CD1c-positive myeloid dendritic cell (primary cell): ENCODE measurements around the gene KRT6B.
"Not testable (repeated sequence)": the region's sequence is repeated elsewhere in the genome, so short reads cannot be mapped to it uniquely, and the experiment has no call there.

ENCODE experiments used
- DNase-seq: peaks from one replicate; pipeline ENCODE4 v3.0.0-alpha.2; 2016; ENCODE audit errors: extremely low spot score

The KRT6B gene

GRCh38 chr12:52469853-52470252 is 17.9 kb upstream of the KRT6B start:
- no peak for DNase-seq

GRCh38 chr12:52464897-52465296 is 13.0 kb upstream of the KRT6B start:
- DNase-seq, result no peak

DNA sequence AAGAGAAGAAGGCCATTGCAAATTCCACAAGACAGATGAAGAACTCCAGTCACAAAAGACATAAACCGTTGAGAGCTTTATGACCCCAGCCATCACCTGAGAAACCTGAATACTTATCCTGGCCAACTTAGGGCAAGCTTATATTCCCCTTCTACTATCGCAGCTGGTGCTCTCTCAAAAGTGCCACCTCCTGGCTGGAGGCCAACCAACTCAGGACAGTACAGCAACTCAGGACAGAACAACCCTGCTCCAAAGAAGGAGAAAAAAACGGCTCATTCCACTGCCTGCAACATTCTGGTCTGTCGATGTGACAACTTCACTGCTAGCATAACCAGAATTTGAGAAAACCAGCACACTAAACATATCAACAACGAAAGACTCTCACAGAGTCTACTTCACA is 9.7 kb upstream of the KRT6B start:
- DNase-seq, result no peak

DNA sequence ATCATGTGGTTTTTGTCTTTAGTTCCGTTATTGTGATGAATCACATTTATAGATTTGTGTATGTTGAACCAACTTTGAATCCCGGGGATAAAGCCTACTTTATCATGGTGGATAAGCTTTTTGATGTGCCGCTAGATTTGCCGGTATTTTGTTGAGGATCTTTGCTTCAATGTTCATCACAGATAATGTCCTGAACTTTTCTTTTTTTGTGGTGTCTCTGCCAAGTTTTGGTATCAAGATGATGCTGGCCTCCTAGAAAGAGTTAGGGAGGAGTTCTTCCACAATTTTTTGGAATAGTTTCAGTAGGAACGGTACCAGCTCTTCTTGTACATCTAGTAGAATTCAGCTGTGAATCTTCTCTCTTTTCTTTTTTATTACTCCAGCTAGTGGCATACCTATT is 6.9 kb upstream of the KRT6B start:
- no peak for DNase-seq

DNA sequence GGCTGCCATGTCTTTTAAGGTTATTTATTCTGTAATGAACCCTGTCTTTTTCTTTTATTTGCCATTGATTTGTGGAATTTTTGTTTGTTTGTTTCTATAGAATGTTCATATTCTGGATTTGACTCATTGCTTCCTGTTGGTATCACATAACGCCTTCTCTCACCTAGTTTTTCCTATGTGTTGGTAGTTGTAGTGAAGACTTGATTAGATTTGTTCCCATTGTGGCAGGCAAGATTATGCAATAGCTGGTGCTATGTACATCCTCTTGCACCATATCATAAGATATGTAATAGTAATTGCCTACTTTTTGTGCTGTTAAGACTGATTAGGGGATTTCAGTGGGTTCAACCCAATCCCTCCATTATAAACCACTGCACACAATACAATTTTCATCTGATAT is 3.9 kb upstream of the KRT6B start:
- no peak for DNase-seq

DNA sequence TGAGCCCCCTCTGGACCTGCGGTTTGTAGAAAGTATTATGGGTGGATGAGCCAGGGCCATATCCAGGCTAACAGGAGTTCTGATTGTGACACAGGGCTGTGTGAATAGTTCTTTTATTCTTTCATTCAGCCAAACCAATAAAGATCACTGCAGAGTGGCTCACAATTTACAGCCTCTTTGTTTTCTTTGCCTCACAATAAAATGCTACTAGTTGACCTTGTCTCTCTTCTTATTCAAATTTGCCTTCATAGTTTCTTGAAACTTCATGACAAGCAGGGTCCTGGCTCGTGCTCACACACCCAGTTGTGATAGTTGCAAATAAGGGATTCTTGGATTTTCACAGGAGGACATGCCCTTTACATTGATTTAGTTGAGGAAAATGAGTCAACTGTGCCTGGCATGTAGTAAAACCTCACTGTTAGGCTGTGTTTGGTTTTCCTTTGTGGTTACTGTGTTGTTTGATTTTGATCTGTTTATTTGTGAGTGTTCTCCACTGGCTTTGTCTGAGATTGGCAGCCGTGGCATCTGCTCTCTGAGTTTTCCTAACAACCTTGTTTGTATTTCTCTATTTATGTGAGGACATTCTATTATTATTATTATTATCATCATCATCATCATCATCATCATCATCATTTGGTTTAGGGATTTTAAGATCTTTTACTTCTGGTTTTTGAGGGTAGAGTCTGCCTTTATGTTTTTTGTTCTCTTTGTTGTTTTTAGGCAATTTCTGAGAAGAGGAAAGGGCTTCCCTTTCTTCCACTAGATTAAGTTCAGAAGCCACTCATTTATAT is 2.7 kb upstream of the KRT6B start:
- DNase-seq, result no peak

DNA sequence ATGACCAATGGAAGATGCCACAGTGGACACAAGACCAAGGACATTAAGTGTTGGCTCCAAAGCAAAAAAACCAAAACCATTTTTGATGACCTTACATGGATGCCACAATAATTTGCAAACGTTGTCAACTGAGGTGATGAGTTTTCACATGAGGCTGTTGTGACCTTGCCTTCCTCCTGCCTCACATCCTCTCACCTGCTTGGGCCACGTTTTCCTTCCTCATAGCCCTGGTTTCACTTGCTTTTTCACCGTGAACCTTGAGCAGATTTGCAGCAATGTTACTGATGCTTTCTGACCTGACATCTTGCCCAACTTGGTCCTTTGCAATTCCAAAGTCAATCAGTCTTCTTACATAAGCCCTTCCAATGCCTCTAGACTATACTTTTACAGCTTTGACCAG is 3.7 kb downstream of the KRT6B start:
- DNase-seq, result no peak

DNA sequence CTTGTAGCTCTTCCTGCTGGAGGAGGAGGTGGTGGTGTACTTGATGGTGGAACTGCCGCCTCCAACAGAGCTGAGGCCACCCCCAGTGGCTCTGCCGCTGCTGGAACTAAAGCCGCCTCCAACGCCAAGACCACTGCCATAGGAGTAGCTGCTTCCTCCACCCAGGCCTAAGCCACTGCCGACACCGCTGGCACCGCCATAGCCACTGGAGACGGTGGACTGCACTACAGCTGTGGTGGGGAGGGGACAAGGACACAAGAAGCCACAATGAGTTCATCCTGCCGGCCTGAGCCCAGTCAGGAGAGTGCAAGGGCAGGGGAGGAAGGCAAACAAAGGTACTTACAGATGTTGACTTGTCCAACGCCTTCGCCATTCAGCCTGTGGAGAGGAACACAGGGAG is 4.8 kb downstream of the KRT6B start:
- DNase-seq, result not testable (repeated sequence)

DNA sequence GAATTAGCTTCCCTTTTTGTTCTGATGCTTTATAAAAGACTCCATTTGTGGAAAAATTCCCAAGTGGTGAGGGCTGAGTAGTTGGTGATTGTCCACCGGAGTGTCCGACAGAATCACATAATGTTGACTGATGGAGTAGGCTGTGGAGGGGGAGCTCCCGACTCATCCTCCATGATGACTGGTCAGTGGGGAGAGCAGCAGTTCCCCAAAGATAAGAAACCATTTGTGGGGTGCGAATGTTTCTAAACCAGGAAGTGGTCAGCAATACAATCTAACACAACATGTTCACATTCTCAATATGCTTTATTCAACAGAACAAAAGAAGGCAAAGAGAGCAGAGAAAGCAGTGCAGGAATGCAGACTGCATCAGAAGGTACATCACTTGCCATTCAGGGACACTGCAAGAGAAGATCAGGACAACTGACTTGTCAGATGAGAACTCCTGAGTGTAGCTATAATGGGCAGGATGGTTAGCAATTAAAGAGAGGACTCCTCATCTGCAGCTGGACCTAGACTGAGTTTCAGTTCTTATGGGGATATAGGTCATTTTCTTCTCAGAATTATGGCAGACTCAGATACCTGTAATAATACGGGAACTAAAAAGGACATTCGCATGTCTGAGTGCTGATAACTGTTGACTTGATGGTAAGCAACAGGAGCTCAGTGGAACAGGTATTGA is 5.4 kb downstream of the KRT6B start:
- no peak for DNase-seq

DNA sequence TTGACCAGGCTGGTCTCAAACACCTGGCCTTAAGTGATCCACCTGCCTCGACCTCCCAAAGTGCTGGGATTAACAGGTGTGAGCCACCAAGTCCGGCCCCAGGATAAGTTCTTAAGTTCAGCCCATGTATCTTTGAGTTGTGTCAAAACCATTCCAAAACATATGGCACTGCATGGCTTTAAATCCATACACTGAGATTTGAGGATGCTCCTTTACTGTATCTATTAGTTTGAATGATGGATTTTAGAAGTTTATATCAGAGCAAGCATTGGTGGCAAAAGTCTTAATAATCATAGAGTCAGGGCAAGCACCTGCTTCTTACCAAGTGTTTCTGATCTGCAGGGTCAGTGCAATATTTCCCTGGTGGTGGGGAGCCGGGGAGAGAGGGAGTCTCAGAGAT is 6.1 kb downstream of the KRT6B start:
- no peak for DNase-seq

DNA sequence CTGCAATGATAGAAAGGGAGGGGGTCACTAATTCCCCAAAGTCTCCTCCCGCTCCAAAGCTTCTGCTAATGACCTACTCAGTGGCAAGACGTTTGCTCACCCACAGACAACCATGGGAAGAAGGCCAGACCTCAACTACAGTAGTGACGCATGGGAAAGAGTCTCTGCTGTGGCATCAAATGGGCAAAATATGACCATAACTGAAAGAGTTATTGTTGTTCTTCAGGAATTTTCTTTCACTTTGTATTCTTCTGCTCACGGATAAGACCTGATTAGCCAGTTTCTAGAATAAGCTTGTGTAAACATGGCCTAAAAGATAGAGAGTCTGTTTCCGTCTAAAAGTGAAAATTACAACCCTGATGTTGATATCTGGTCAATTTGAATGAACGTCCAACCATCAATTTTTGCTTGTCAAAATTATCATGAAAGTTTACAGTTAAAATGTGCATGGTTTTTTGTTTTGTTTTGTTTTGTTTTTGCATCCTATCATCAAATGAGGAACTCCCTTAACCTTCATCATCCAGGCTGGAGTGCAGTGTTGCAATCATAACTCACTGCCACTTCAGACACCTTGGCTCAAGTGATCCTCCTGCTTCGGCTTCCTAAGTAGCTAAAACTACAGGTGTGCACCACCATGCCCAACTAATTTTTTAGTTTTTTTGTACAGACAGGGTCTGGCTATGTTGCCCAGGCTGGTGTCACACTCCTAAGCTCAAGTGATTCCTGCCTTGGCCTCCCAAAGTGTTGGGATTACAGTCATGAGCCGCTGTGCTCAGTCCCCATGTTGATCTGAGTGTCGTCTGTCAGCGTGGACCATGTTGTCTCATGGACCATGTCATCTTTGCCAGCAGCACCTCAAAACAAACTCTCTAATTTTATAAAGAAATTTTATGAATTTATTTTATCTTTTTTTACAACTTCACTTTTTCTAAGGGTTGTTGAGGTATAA is 7.0 kb downstream of the KRT6B start:
- DNase-seq, result no peak

DNA sequence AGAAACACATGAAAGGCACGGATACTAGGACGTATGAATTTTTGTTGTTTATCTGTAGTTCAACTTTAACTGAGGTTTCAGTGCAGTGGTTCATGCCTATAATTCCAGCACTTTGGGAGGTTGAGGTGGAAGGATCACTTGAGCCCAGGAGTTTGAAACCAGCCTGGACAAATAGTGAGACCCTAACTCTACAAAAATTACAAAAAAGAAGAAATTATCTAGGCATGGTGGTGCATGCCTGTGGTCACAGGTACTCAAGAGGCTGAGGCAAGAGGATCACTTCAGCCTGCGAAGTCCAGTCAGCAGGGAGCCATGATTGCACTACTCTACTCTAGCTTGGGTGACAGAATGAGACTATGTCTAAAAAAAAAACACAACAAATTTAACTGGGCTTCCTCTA is 8.0 kb downstream of the KRT6B start:
- no peak for DNase-seq

GRCh38 chr12:52442600-52443061 is 9.3 kb downstream of the KRT6B start:
- DNase-seq, result no peak

- peak; percentile 1 for DNase-seq
Observed at GRCh38 chr12:52441320-52441911, 10.5 kb downstream of the KRT6B start.

DNA sequence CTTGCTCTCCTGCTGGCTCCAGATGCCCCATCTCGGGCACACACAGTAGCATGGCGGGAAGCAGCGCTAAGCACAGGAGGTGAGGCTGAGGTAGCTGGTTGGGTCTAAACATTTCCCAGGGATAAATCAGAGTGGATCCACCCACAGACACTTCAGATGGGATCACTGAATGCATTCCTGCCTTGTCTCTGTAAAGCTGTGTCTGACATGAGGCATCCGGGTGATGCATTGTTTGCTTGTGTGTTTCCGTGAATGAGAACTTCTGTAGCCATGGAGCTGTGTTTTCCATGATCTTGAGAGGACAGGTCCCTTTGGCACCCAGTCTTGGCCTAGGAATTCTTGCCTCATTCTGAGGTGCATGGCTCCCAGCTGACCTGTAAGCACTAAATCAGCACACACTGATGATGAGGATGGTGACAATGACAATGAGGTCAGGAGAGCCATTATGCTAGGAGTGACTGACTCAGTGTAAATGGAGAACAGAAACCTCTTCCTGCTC is 11.1 kb downstream of the KRT6B start:
- DNase-seq, result no peak

GRCh38 chr12:52439845-52440244 is 12.1 kb downstream of the KRT6B start:
- no peak for DNase-seq

DNA sequence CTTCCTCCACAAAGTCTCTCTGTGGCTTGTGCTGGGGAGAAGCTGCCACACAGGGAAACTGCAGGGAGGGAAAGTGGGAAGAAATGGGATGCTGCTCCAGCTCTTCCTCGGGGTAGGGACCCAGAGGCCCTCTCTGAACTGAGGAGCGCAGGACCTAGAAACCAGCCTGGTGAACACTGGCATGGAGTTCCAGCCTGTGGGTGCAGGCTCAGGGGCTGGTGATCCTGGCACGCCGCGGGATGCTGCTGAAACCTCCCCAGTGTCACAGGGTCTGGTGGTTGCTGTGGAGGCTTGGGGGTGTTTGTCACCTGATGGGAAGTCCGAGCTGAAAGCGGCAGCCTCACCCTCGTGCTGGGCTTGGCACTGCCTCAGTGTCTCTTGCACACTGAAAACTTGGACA is 12.5 kb downstream of the KRT6B start:
- no peak for DNase-seq

GRCh38 chr12:52438305-52439301 is 13.3 kb downstream of the KRT6B start:
- DNase-seq, result no peak

- DNase-seq, result no peak
Observed at GRCh38 chr12:52437508-52437907, 14.4 kb downstream of the KRT6B start.

- no peak for DNase-seq
Observed at GRCh38 chr12:52436828-52437474, 15.0 kb downstream of the KRT6B start.
